DOHH2 (cell line): Measurements from ENCODE around the gene RPL23.
A peak's percentile ranks its signal among the peaks of the same experiment; 100 is the strongest.

Experiments
- H3F3A ChIP-seq: fragments of 200-600 bp; sonication (generic), shearing (Covaris generic); 2 replicates; pipeline ENCODE4 v1.6.0; 2016; ENCODE audit warnings: antibody characterized with exemption, mild to moderate bottlenecking; ENCODE audit not compliant: control insufficient read depth, insufficient read depth
- H3K27ac ChIP-seq: fragments of 200-600 bp; sonication (generic); 2 replicates; pipeline ENCODE4 v1.5.1; 2014; ENCODE audit warnings: low read depth, mild to moderate bottlenecking, low read length, moderate library complexity
- H3K27me3 ChIP-seq: fragments of 200-600 bp; sonication (generic); 2 replicates; pipeline ENCODE4 v1.6.1; 2014; ENCODE audit warnings: mild to moderate bottlenecking, low read length, mixed read lengths; ENCODE audit not compliant: control insufficient read depth
- H3K36me3 ChIP-seq: fragments of 200-600 bp; sonication (generic); 2 replicates; pipeline ENCODE4 v1.6.1; 2014; ENCODE audit warnings: mild to moderate bottlenecking, low read length, moderate library complexity, mixed read lengths; ENCODE audit not compliant: control insufficient read depth
- H3K4me1 ChIP-seq: fragments of 200-600 bp; sonication (generic); 2 replicates; pipeline ENCODE4 v1.6.1; 2014; ENCODE audit warnings: mild to moderate bottlenecking, low read length, mixed read lengths; ENCODE audit not compliant: control insufficient read depth
- H3K4me2 ChIP-seq: fragments of 200-600 bp; sonication (generic); 2 replicates; pipeline ENCODE4 v1.6.0; 2014; ENCODE audit warnings: mild to moderate bottlenecking, low read length, moderate library complexity
- H3K4me3 ChIP-seq: fragments of 200-600 bp; sonication (generic); 2 replicates; pipeline ENCODE4 v1.5.1; 2014; ENCODE audit warnings: mild to moderate bottlenecking, low read length, mixed read lengths
- H3K79me2 ChIP-seq: fragments of 200-600 bp; sonication (generic); 2 replicates; pipeline ENCODE4 v1.6.1; 2014; ENCODE audit warnings: mild to moderate bottlenecking, low read length, mixed read lengths; ENCODE audit not compliant: control insufficient read depth
- H3K9me2 ChIP-seq: fragments of 200-600 bp; sonication (generic); replicated peaks from 2 replicates; pipeline ENCODE4 v1.6.1; 2014; ENCODE audit warnings: mild to moderate bottlenecking, low read length, mixed read lengths; ENCODE audit not compliant: control insufficient read depth
- H3K9me3 ChIP-seq: fragments of 200-600 bp; sonication (generic); 2 replicates; pipeline ENCODE4 v1.6.1; 2014; ENCODE audit warnings: antibody characterized with exemption, low read length, mixed read lengths; ENCODE audit not compliant: control insufficient read depth, insufficient read depth
- H4K20me1 ChIP-seq: fragments of 200-600 bp; sonication (generic); 2 replicates; pipeline ENCODE4 v1.6.0; 2014; ENCODE audit warnings: low read depth, mild to moderate bottlenecking, antibody characterized with exemption, low read length, moderate library complexity; ENCODE audit not compliant: control insufficient read depth, insufficient read depth
- CTCF ChIP-seq: fragments of 200-600 bp; sonication (generic); IDR thresholded peaks from one replicate; pipeline ENCODE4 v1.5.1; 2014; ENCODE audit warnings: antibody characterized with exemption, mild to moderate bottlenecking, low read depth, low read length; ENCODE audit not compliant: poor library complexity, severe bottlenecking
- EZH2phosphoT487 ChIP-seq: fragments of 200-600 bp; sonication (generic); IDR thresholded peaks from 2 replicates; pipeline ENCODE4 v1.6.1; 2017; ENCODE audit warnings: borderline replicate concordance, mild to moderate bottlenecking, antibody characterized with exemption, low read length, moderate library complexity, mixed read lengths

RPL23 gene

DNA sequence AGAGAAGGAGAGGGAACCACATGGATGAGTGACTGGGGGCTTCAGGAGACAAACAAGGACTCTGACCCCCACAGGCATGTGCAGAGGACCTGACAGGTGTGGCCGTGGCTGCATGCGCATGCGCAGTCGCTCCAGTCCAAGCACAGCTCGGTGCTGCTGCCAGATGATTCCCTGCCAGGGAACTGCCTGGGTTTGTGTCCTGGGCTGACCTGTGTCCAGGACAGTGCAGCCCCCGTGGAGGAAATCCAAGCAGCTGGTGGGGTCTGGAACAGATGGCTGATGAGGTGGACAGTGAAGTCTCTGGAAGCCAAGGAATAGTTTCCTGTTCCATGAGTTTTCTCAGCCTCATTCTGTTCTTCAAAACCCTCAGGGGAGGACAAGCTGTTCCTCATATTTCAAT, 43.7 kb upstream of the RPL23 start:
- no peaks in the 10 kb centered on the region for H3K9me3 ChIP-seq
- H3K4me2 ChIP-seq = peak overlapping the region; percentile 100; the same call in 1 of the 2 replicates
- peak overlapping the region; percentile 94 for H3K27ac ChIP-seq
- peaks cover 42% of the 10 kb centered on the region for H3K36me3 ChIP-seq
- no peaks in the 10 kb centered on the region for H3K9me2 ChIP-seq
- no peaks in the 10 kb centered on the region for H3K27me3 ChIP-seq
- TF ChIP-seq CTCF (no peak), EZH2phosphoT487 (no peak)
- no peaks in the 10 kb centered on the region for H4K20me1 ChIP-seq
- peaks cover 8% of the 10 kb centered on the region; the same call in 1 of the 2 replicates for H3K79me2 ChIP-seq
- H3K4me1 ChIP-seq = peaks cover 51% of the 10 kb centered on the region
- H3K4me3 ChIP-seq = no peak overlapping the region
- H3F3A ChIP-seq = peaks cover 7% of the 10 kb centered on the region; the same call in 1 of the 2 replicates

DNA sequence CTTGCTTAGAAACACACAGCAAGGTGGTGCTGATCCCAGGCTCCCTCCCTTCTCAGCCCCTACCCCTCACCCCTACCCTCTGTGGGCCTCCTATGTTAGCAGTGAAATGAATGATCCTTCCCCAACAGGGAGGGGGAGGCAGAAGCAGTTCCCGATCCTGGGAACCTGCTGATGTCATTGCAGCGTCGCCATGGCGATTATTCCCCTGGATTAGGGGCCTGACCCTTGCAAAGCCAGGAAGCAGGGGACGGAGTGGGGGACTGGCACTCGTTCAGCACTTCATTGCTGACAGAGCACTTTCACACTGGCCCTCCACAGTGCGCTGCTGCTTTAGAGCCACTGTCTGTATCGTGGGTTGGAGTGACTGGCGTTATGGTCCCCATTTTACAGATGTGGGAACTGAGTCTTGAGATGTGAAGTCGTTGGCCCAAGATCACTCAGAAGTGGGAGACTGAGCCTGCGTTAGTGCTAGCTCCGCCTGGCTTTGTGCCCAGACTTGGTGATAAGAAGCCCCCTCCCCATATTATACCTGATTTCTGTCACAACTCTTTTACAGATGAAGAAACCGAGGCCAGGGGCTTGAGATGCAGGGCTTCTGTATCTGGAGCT, 42.9 kb upstream of the RPL23 start:
- peaks cover 8% of the 10 kb centered on the region; the same call in 1 of the 2 replicates for H3K79me2 ChIP-seq
- H3K36me3 ChIP-seq = peaks cover 48% of the 10 kb centered on the region
- H3K27me3 ChIP-seq = no peaks in the 10 kb centered on the region
- H3K4me2 ChIP-seq = no peak overlapping the region
- no peak for TF ChIP-seq EZH2phosphoT487
- TF ChIP-seq CTCF = no peak
- H4K20me1 ChIP-seq = no peaks in the 10 kb centered on the region
- no peak overlapping the region for H3K27ac ChIP-seq
- no peaks in the 10 kb centered on the region for H3K9me3 ChIP-seq
- H3F3A ChIP-seq = peaks cover 7% of the 10 kb centered on the region; the same call in 1 of the 2 replicates
- H3K9me2 ChIP-seq = no peaks in the 10 kb centered on the region
- no peak overlapping the region for H3K4me3 ChIP-seq
- peaks cover 51% of the 10 kb centered on the region for H3K4me1 ChIP-seq

GRCh38 chr17:38894276-38894675, 40.8 kb upstream of the RPL23 start:
- no peak for TF ChIP-seq CTCF
- TF ChIP-seq EZH2phosphoT487 = no peak
- Histone ChIP-seq H3K9me2 (no peaks in the 10 kb centered on the region), H3F3A (peaks cover 7% of the 10 kb centered on the region; the same call in 1 of the 2 replicates), H3K36me3 (peaks cover 48% of the 10 kb centered on the region), H4K20me1 (no peaks in the 10 kb centered on the region), H3K4me3 (no peak overlapping the region), H3K27ac (no peak overlapping the region), H3K4me1 (peaks cover 30% of the 10 kb centered on the region), H3K79me2 (peaks cover 6% of the 10 kb centered on the region; the same call in 1 of the 2 replicates), H3K4me2 (no peak overlapping the region), H3K27me3 (no peaks in the 10 kb centered on the region), H3K9me3 (no peaks in the 10 kb centered on the region)
